Panc1 (cell line): ENCODE measurements around the gene RBX1. TPM values are rescaled to one million over a fixed set of nuclear protein-coding genes. Genes with fewer than 3 reads are reported as not detected.

Experiments
- ATAC-seq: fragments of 200-7000 bp; cut with Tn5 transposase; 2 replicates; pipeline ENCODE4 v1.9.1; 2020; ENCODE audit warnings: mild to moderate bottlenecking, moderate library complexity
- BruUV-seq: library from RNA; stranded (reverse); fragments of 400-500 nt; replicated peaks from 2 replicates; lab custom pipeline; 2021; lab: Mats Ljungman, UMichigan
- CTCF ChIA-PET: fragments of 300-600 bp; sonication (Branson Sonifier 250); formaldehyde crosslinking; loops from one replicate; lab custom pipeline; 2022; ENCODE audit warnings: antibody characterized with exemption; lab: Charles Lee
- POLR2A ChIA-PET: fragments of 300-600 bp; sonication (Branson Sonifier 250); formaldehyde crosslinking; loops from one replicate; lab custom pipeline; 2022; ENCODE audit warnings: antibody characterized with exemption; lab: Charles Lee
- DNase-seq: peaks from one replicate; pipeline ENCODE4 v3.0.0-alpha.2; 2010; ENCODE audit warnings: low read depth, low spot score
- H3K27ac ChIP-seq: 2 replicates; pipeline ENCODE4 v1.5.1; 2011; ENCODE audit warnings: mild to moderate bottlenecking, low read length, inconsistent platforms
- H3K27me3 ChIP-seq: fragments of 200-500 bp; sonication (Bioruptor generic); 2 replicates; pipeline ENCODE4 v1.6.0; 2014; ENCODE audit warnings: low read length, inconsistent platforms; ENCODE audit not compliant: control insufficient read depth, insufficient read depth
- H3K36me3 ChIP-seq: fragments of 200-500 bp; sonication (Bioruptor generic); 2 replicates; pipeline ENCODE4 v1.5.1; 2014; ENCODE audit warnings: inconsistent platforms, mild to moderate bottlenecking, low read length, moderate library complexity; ENCODE audit not compliant: control insufficient read depth, insufficient read depth
- H3K4me1 ChIP-seq: 2 replicates; pipeline ENCODE4 v1.5.1; 2011; ENCODE audit warnings: inconsistent platforms, mild to moderate bottlenecking, low read length, moderate library complexity; ENCODE audit not compliant: control insufficient read depth, insufficient read depth
- H3K4me3 ChIP-seq, 2 experiments: 2 replicates each; pipeline ENCODE4 v1.5.1; 2011 to 2012; ENCODE audit warnings: low read depth in 2 of 2, low read length in 2 of 2, mild to moderate bottlenecking in 2 of 2, inconsistent platforms in 1 of 2, moderate library complexity in 1 of 2
- H3K9me3 ChIP-seq: fragments of 200-500 bp; sonication (Bioruptor generic); 2 replicates; pipeline ENCODE4 v1.5.1; 2014; ENCODE audit warnings: low read depth, mild to moderate bottlenecking, inconsistent platforms, low read length, moderate library complexity; ENCODE audit not compliant: control insufficient read depth, insufficient read depth
- CTCF ChIP-seq: fragments of 450-650 bp; IDR thresholded peaks from 2 replicates; pipeline ENCODE4 v1.5.1; 2017; ENCODE audit warnings: mild to moderate bottlenecking
- POLR2AphosphoS5 ChIP-seq: IDR thresholded peaks from 2 replicates; pipeline ENCODE4 v1.6.1; 2012; ENCODE audit warnings: mild to moderate bottlenecking, low read depth, low read length, moderate library complexity
- REST ChIP-seq, 2 experiments: IDR thresholded peaks; 2 replicates each; pipeline ENCODE4 v1.6.1; 2011 to 2012; ENCODE audit warnings: low read depth in 2 of 2, control low read depth in 1 of 2, low read length in 1 of 2, mild to moderate bottlenecking in 1 of 2, moderate library complexity in 1 of 2; ENCODE audit not compliant: insufficient read depth in 1 of 2
- SIN3A ChIP-seq: IDR thresholded peaks from 2 replicates; pipeline ENCODE4 v1.6.1; 2012; ENCODE audit warnings: low read depth, mild to moderate bottlenecking, low read length, moderate library complexity, borderline replicate concordance; ENCODE audit not compliant: insufficient read depth
- TCF7L2 ChIP-seq: IDR thresholded peaks from 2 replicates; pipeline ENCODE4 v1.6.1; 2011; ENCODE audit warnings: mild to moderate bottlenecking, low read depth, low read length, inconsistent platforms
- in situ Hi-C: cut with HindIII; loops from 2 replicates; pipeline ENCODE4 v1.10.0; 2016; ENCODE audit warnings: low sequenced_read_pairs, low pct_unique_long_range_greater_than_20kb
- intact Hi-C: fragments of 100-400 bp; cut with micrococcal nuclease; formaldehyde crosslinking; loops from one replicate; pipeline ENCODE4 v1.10.0; 2022; ENCODE audit not compliant: unreplicated experiment
- total RNA-seq: library from RNA; stranded (reverse); gene quantifications from one replicate; pipeline ENCODE4 v1.2.1, GENCODE V29; 2021; ENCODE audit not compliant: unreplicated experiment

RBX1 gene
- total RNA-seq, 1 experiment from 2014 or later, result 50.7 TPM

GRCh38 chr22:41009222-41009948, 58.2 kb downstream of the RBX1 start:
- no TSS peak for BruUV-seq
- ATAC-seq (no peak), DNase-seq (no peak)
- H3K27me3 ChIP-seq, result no peaks in the 10 kb centered on the region
- H3K4me1 ChIP-seq, result no peaks in the 10 kb centered on the region
- ChIA-PET CTCF (no interaction called here), POLR2A (no interaction called here)
- H3K36me3 ChIP-seq, result no peaks in the 10 kb centered on the region
- no peak overlapping the region for H3K27ac ChIP-seq
- H3K9me3 ChIP-seq, result no peaks in the 10 kb centered on the region
- TF ChIP-seq SIN3A, result no peak
- TF ChIP-seq TCF7L2, result no peak
- no peak for TF ChIP-seq POLR2AphosphoS5
- no peak for TF ChIP-seq REST (IDR thresholded peaks at IDR 0.05; ENCODE audit: insufficient read depth in 1 of 2, low read depth in 2 of 2, low read length in 1 of 2)
- no peak for TF ChIP-seq CTCF
- in situ Hi-C loops, result no loop called here
- intact Hi-C loops, result no loop called here
- H3K4me3 ChIP-seq, result no peak overlapping the region

- Histone ChIP-seq H3K27ac (no peak overlapping the region), H3K36me3 (no peaks in the 10 kb centered on the region), H3K4me3 (no peak overlapping the region), H3K4me1 (no peaks in the 10 kb centered on the region), H3K27me3 (no peaks in the 10 kb centered on the region), H3K9me3 (no peaks in the 10 kb centered on the region)
- no peak for ATAC-seq
- DNase-seq, result no peak
- intact Hi-C loops, result no loop called here
- ChIA-PET CTCF (no interaction called here), POLR2A (no interaction called here)
- no TSS peak for BruUV-seq
- in situ Hi-C loops, result no loop called here
- TF ChIP-seq CTCF, result no peak
- TF ChIP-seq REST (IDR thresholded peaks at IDR 0.05; ENCODE audit: insufficient read depth in 1 of 2, low read depth in 2 of 2, low read length in 1 of 2), result no peak
- no peak for TF ChIP-seq POLR2AphosphoS5
- no peak for TF ChIP-seq SIN3A
- TF ChIP-seq TCF7L2, result no peak
Measured at GRCh38 chr22:41015003-41015402, 63.8 kb downstream of the RBX1 start.
